Keratinocyte (primary cell): ENCODE results near the gene CNOT4. TPM values are rescaled to one million over a fixed set of nuclear protein-coding genes. Genes with fewer than 3 reads are reported as not detected.

Experiments
- DNase-seq: peaks from one replicate; pipeline ENCODE4 v3.0.0-alpha.2; 2011; ENCODE audit warnings: low read depth, missing footprints, low spot score
- FAIRE-seq: peaks from 2 replicates; lab custom pipeline; 2011; peaks lifted over from hg19 to GRCh38; lab: Jason Lieb, UNC
- H2AFZ ChIP-seq: 2 replicates; pipeline ENCODE4 v1.6.0; 2012; ENCODE audit warnings: low read length, control low read depth, inconsistent platforms; ENCODE audit not compliant: control insufficient read depth
- H3K27ac ChIP-seq: 2 replicates; pipeline ENCODE4 v1.5.1; 2011; ENCODE audit warnings: low read length; ENCODE audit not compliant: control insufficient read depth, insufficient read depth
- H3K27me3 ChIP-seq: 3 replicates; pipeline ENCODE4 v1.6.0; 2011; ENCODE audit warnings: low read length; ENCODE audit not compliant: control insufficient read depth, insufficient read depth; ENCODE audit errors: extremely low read depth
- H3K36me3 ChIP-seq, 2 experiments: 2 replicates in 1 of 2; 3 replicates in 1 of 2; pipeline ENCODE4 v1.5.1; 2011; ENCODE audit warnings: low read length in 2 of 2, mild to moderate bottlenecking in 1 of 2; ENCODE audit not compliant: control insufficient read depth in 2 of 2, insufficient read depth in 2 of 2; ENCODE audit errors: extremely low read depth in 1 of 2
- H3K4me1 ChIP-seq: 3 replicates; pipeline ENCODE4 v1.5.1; 2011; ENCODE audit warnings: low read length; ENCODE audit not compliant: control insufficient read depth, insufficient read depth; ENCODE audit errors: extremely low read depth
- H3K4me2 ChIP-seq: 3 replicates; pipeline ENCODE4 v1.6.0; 2011; ENCODE audit warnings: low read depth, low read length; ENCODE audit not compliant: control insufficient read depth, insufficient read depth; ENCODE audit errors: extremely low read depth
- H3K4me3 ChIP-seq, 3 experiments: fragments of 200-600 bp in 1 of 3; sonication (generic) in 1 of 3; 2 replicates in 2 of 3; 3 replicates in 1 of 3; pipeline ENCODE4 v1.5.1; 2011 to 2016; ENCODE audit warnings: low read length in 3 of 3, mild to moderate bottlenecking in 3 of 3, control low read depth in 2 of 3, inconsistent platforms in 1 of 3, low read depth in 1 of 3, mixed read lengths in 1 of 3, mixed run types in 1 of 3, moderate library complexity in 1 of 3; ENCODE audit not compliant: control insufficient read depth in 2 of 3, insufficient read depth in 2 of 3; ENCODE audit errors: extremely low read depth in 1 of 3
- H3K79me2 ChIP-seq: 2 replicates; pipeline ENCODE4 v1.6.0; 2012; ENCODE audit warnings: low read length; ENCODE audit not compliant: control insufficient read depth, insufficient read depth
- H3K9ac ChIP-seq: 3 replicates; pipeline ENCODE4 v1.6.0; 2011; ENCODE audit warnings: low read length; ENCODE audit not compliant: control insufficient read depth, insufficient read depth; ENCODE audit errors: extremely low read depth
- H3K9me1 ChIP-seq: 3 replicates; pipeline ENCODE4 v1.6.0; 2011; ENCODE audit warnings: low read length; ENCODE audit not compliant: control insufficient read depth, insufficient read depth; ENCODE audit errors: extremely low read depth
- H3K9me3 ChIP-seq: 2 replicates; pipeline ENCODE4 v1.5.1; 2012; ENCODE audit warnings: low read depth, low read length; ENCODE audit not compliant: control insufficient read depth
- H4K20me1 ChIP-seq: 3 replicates; pipeline ENCODE4 v1.6.0; 2011; ENCODE audit warnings: low read length; ENCODE audit not compliant: control insufficient read depth, insufficient read depth; ENCODE audit errors: extremely low read depth
- CTCF ChIP-seq, 3 experiments: IDR thresholded peaks in 1 of 3; conservative IDR thresholded peaks in 1 of 3; optimal IDR thresholded peaks in 1 of 3; 2 replicates in 2 of 3; 3 replicates in 1 of 3; pipeline versions ENCODE3 to v1.5.1; 2011; ENCODE audit warnings: low read length in 3 of 3, mild to moderate bottlenecking in 3 of 3, moderate library complexity in 2 of 3, control low read depth in 1 of 3, inconsistent platforms in 1 of 3; ENCODE audit not compliant: insufficient read depth in 2 of 3; ENCODE audit errors: extremely low read depth in 1 of 3
- EZH2 ChIP-seq: IDR thresholded peaks from one replicate; pipeline ENCODE4 v1.6.1; 2012; ENCODE audit warnings: inconsistent platforms, mild to moderate bottlenecking, low read length, moderate library complexity
- dilution Hi-C: fragments of 300-500 bp; cut with MboI; formaldehyde crosslinking; loops from one replicate; pipeline ENCODE4 v1.7.0; 2020; ENCODE audit warnings: low sequenced_read_pairs; ENCODE audit not compliant: extremely low pct_ligation_motif_present
- polyA plus RNA-seq, 5 experiments: library from polyadenylated mRNA; depleted of rRNA in 3 of 5; stranded (reverse) in 3 of 5; stranded (forward) in 1 of 5; unstranded in 1 of 5; fragments of >200 nt; gene quantifications; 1 replicate in 1 of 5; 2 replicates in 3 of 5; 3 replicates in 1 of 5; pipeline versions ENCODE4 v1.2.1 to v1.2.3, GENCODE V29; 2011 to 2012; ENCODE audit warnings: missing spikeins in 2 of 5, low read depth in 1 of 5, low replicate concordance in 1 of 5

The CNOT4 gene
- polyA plus RNA-seq, 1 donor (not counting 4 experiments of a cell fraction or from before 2014, with no cell fraction given), result 11.4 TPM

GRCh38 chr7:135539629-135540028 is 29.7 kb upstream of the CNOT4 start:
- TF ChIP-seq CTCF (optimal IDR thresholded peaks at IDR 0.05 in 1 of 3, IDR thresholded peaks at IDR 0.05 in 1 of 3, conservative IDR thresholded peaks at IDR 0.05 in 1 of 3; ENCODE audit: extremely low read depth in 1 of 3, insufficient read depth in 2 of 3, low read length in 3 of 3), result no peak
- TF ChIP-seq EZH2, result no peak
- no peak overlapping the region for H2AFZ ChIP-seq
- no peak for FAIRE-seq
- no peak overlapping the region for H3K4me3 ChIP-seq
- no peaks in the 10 kb centered on the region for H3K36me3 ChIP-seq
- no peak overlapping the region for H3K27ac ChIP-seq
- H3K9me1 ChIP-seq, result no peaks in the 10 kb centered on the region
- no peaks in the 10 kb centered on the region for H3K4me1 ChIP-seq
- H3K9ac ChIP-seq, result no peak overlapping the region
- no peaks in the 10 kb centered on the region for H3K9me3 ChIP-seq
- no peaks in the 10 kb centered on the region for H4K20me1 ChIP-seq
- H3K4me2 ChIP-seq, result no peak overlapping the region
- dilution Hi-C loops, result no loop called here
- DNase-seq, result no peak
- H3K27me3 ChIP-seq, result no peaks in the 10 kb centered on the region
- no peaks in the 10 kb centered on the region for H3K79me2 ChIP-seq

- TF ChIP-seq CTCF (optimal IDR thresholded peaks at IDR 0.05 in 1 of 3, IDR thresholded peaks at IDR 0.05 in 1 of 3, conservative IDR thresholded peaks at IDR 0.05 in 1 of 3; ENCODE audit: extremely low read depth in 1 of 3, insufficient read depth in 2 of 3, low read length in 3 of 3) (no peak), EZH2 (no peak)
- Histone ChIP-seq H3K4me3 (no peak overlapping the region), H3K79me2 (no peaks in the 10 kb centered on the region), H3K27ac (no peak overlapping the region), H3K27me3 (no peaks in the 10 kb centered on the region), H3K9me3 (no peaks in the 10 kb centered on the region), H3K9me1 (no peaks in the 10 kb centered on the region), H3K4me2 (no peak overlapping the region), H3K36me3 (no peaks in the 10 kb centered on the region), H4K20me1 (no peaks in the 10 kb centered on the region), H2AFZ (no peak overlapping the region), H3K9ac (no peak overlapping the region), H3K4me1 (no peaks in the 10 kb centered on the region)
- dilution Hi-C loops, result no loop called here
- FAIRE-seq (no peak), DNase-seq (no peak)
Measured at GRCh38 chr7:135538376-135538775, 28.5 kb upstream of the CNOT4 start.
